Heart left ventricle (tissue), 16 donors: ENCODE measurements around the gene RNF207. TPM values are rescaled to one million over a fixed set of nuclear protein-coding genes. Genes with fewer than 3 reads are reported as not detected.
A peak's percentile ranks its signal among the peaks of the same experiment; 100 is the strongest.

ENCODE experiments used
- ATAC-seq, 4 donors: fragments of 200-7000 bp; cut with Tn5 transposase; one replicate each; pipeline ENCODE4 v1.9.1; 2020 to 2022; ENCODE audit warnings: moderate library complexity in 4 of 4, mild to moderate bottlenecking in 3 of 4, moderate number of reproducible peaks in 1 of 4
- DNase-seq, 5 donors: peaks; one replicate each; pipeline ENCODE4 v3.0.0-alpha.2; 2020
- H3K27ac ChIP-seq, 12 donors: fragments of 200-600 bp; sonication (generic) in 4 of 12; one replicate each; pipeline versions ENCODE4 v1.5.0 to v1.8.0; 2016 to 2022; ENCODE audit warnings: mild to moderate bottlenecking in 2 of 12
- H3K27me3 ChIP-seq, 9 donors: fragments of 200-600 bp; sonication (generic) in 2 of 9; one replicate each; pipeline versions ENCODE4 v1.5.1 to v1.8.0; 2016 to 2022; ENCODE audit warnings: mild to moderate bottlenecking in 3 of 9
- H3K36me3 ChIP-seq, 9 donors: fragments of 200-600 bp; sonication (generic) in 2 of 9; one replicate each; pipeline versions ENCODE4 v1.5.0 to v1.8.0; 2018 to 2022; ENCODE audit warnings: mild to moderate bottlenecking in 2 of 9
- H3K4me1 ChIP-seq, 12 donors: fragments of 200-600 bp; sonication (generic) in 4 of 12; one replicate each; pipeline versions ENCODE4 v1.5.0 to v1.8.0; 2016 to 2022; ENCODE audit warnings: mild to moderate bottlenecking in 3 of 12
- H3K4me3 ChIP-seq, 12 donors: fragments of 200-600 bp; sonication (generic) in 4 of 12; one replicate each; pipeline versions ENCODE4 v1.5.0 to v1.8.0; 2017 to 2022; ENCODE audit warnings: mild to moderate bottlenecking in 9 of 12, moderate library complexity in 4 of 12
- H3K9me3 ChIP-seq, 12 donors: fragments of 200-600 bp; sonication (generic) in 4 of 12; one replicate each; pipeline versions ENCODE4 v1.5.0 to v1.8.0; 2016 to 2022; ENCODE audit warnings: mild to moderate bottlenecking in 1 of 12
- POLR2A ChIP-seq, 2 donors: fragments of 450-650 bp; IDR thresholded peaks; one replicate each; pipeline ENCODE4 v1.6.1; 2017; ENCODE audit warnings: antibody characterized with exemption in 2 of 2, mild to moderate bottlenecking in 2 of 2, moderate library complexity in 2 of 2
- WGBS, 4 donors: extraction: QIAGEN DNeasy Blood & Tissue Kit in 2 of 4; methylation state at CpG; one replicate each; pipeline versions ENCODE4 v1.1.5 to v1.1.7; 2013 to 2018; 5-methylcytosine and 5-hydroxymethylcytosine counted together
- intact Hi-C, 10 donors: fragments of 100-400 bp; cut with DNase I; formaldehyde crosslinking; loops; one replicate each; pipeline versions ENCODE4 v1.11.1 to v1.14.2; 2022
- polyA plus RNA-seq, 2 donors: library from polyadenylated mRNA; stranded (reverse); fragments of 200-250 nt; gene quantifications; one replicate each; pipeline ENCODE4 v1.2.3, GENCODE V29; 2013
- total RNA-seq, 9 donors: library from RNA; depleted of rRNA in 2 of 9; stranded (reverse); fragments of >200 nt in 2 of 9; fragmentation: NEBNext Ultra II Directional in 3 of 9; extraction: Animal tissue kit (Norgen Biotek cat#: 25700) in 3 of 9; gene quantifications; one replicate each; pipeline versions ENCODE4 v1.1.0 to v1.2.4, GENCODE V29; 2016 to 2023
- TF ChIP-seq, protein P1 (sequence below), 12 donors: fragments of 200-600 bp; sonication (generic) in 4 of 12; IDR thresholded peaks; one replicate each; pipeline versions ENCODE4 v1.5.0 to v1.8.0; 2018 to 2022; ENCODE audit warnings: antibody characterized with exemption in 12 of 12, mild to moderate bottlenecking in 5 of 12
- donor health status: ischemic (EF 13 %, LVEDD 7.1; RV severe dilation, severe dysfunction).
- donor health status: healthy with polysubstance abuse.
- donor health status: DM: no; HTN: yes; CAD: no.
- donor health status: DM: no; HTN: no; CAD: no.
- donor health status: ischemic (EF 25% LVEDD 6.9; RV normal size, moderate dysfunction).
- donor health status: ischemic (EF 25% LVEDD 5.7; RV mildly dilated, moderate dysfunction).
- donor health status: healthy.
- donor health status: DM: yes; HTN: yes; CAD: no.
- donor health status: ischemic (EF 35%, LVEDD 5.7; RV mildly dilated, moderate dysfunction).
- donor health status: nonischemic (EF 11% LVEDD 7.7; RV severe dilation, severe dysfunction).
- donor health status: DM: yes; HTN: yes; CAD: no.
- donor health status: PGD.
- donor health status: ischemic (EF 29% LVEDD 5.4; RV normal size, mild dysfunction).
- donor health status: nonischemic (EF 23%, LVEDD 6.1; RV moderate dilation, normal function).

The RNF207 gene
- total and polyA plus RNA-seq, 11 donors: 10.6 to 126 (median 58.2) TPM

GRCh38 chr1:6158181-6158580, 47.7 kb upstream of the RNF207 start:
- no peaks in the 10 kb centered on the region for H3K4me1 ChIP-seq
- DNase-seq (no peak), ATAC-seq (no peak)
- intact Hi-C loops: no loop called here
- no peaks in the 10 kb centered on the region for H3K36me3 ChIP-seq
- no peak overlapping the region for H3K27ac ChIP-seq
- 74 to 86% (median 81%) methylated on average over 8 of the region's 8 CpGs for WGBS, 4 donors
- peaks cover 0 to 36% (median 0%) of the 10 kb centered on the region in 9 donors for H3K27me3 ChIP-seq
- TF ChIP-seq, protein P1, sequence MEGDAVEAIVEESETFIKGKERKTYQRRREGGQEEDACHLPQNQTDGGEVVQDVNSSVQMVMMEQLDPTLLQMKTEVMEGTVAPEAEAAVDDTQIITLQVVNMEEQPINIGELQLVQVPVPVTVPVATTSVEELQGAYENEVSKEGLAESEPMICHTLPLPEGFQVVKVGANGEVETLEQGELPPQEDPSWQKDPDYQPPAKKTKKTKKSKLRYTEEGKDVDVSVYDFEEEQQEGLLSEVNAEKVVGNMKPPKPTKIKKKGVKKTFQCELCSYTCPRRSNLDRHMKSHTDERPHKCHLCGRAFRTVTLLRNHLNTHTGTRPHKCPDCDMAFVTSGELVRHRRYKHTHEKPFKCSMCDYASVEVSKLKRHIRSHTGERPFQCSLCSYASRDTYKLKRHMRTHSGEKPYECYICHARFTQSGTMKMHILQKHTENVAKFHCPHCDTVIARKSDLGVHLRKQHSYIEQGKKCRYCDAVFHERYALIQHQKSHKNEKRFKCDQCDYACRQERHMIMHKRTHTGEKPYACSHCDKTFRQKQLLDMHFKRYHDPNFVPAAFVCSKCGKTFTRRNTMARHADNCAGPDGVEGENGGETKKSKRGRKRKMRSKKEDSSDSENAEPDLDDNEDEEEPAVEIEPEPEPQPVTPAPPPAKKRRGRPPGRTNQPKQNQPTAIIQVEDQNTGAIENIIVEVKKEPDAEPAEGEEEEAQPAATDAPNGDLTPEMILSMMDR (IDR thresholded peaks at IDR 0.05): no peak
- no peak overlapping the region for H3K4me3 ChIP-seq
- no peaks in the 10 kb centered on the region for H3K9me3 ChIP-seq

GRCh38 chr1:6162341-6162740, 43.6 kb upstream of the RNF207 start:
- Histone ChIP-seq H3K4me3 (no peak overlapping the region), H3K27ac (no peak overlapping the region), H3K27me3 (peaks cover 0 to 39% (median 0%) of the 10 kb centered on the region in 9 donors), H3K36me3 (no peaks in the 10 kb centered on the region), H3K9me3 (no peaks in the 10 kb centered on the region), H3K4me1 (no peaks in the 10 kb centered on the region)
- peak in 1 of 5 donors; percentile 27 for DNase-seq
- intact Hi-C loops: no loop called here
- 76 to 82% (median 79%) methylated on average over 6 to 7 of the region's 7 CpGs for WGBS, 4 donors
- ATAC-seq: no peak
- TF ChIP-seq, protein P1 (IDR thresholded peaks at IDR 0.05): no peak
- TF ChIP-seq POLR2A (IDR thresholded peaks at IDR 0.05): no peak

GRCh38 chr1:6162773-6163172, 43.1 kb upstream of the RNF207 start:
- ATAC-seq: no peak
- TF ChIP-seq POLR2A (IDR thresholded peaks at IDR 0.05): no peak
- TF ChIP-seq, protein P1 (IDR thresholded peaks at IDR 0.05): no peak

GRCh38 chr1:6163191-6163972, 42.5 kb upstream of the RNF207 start:
- H3K4me1 ChIP-seq: no peaks in the 10 kb centered on the region
- no peaks in the 10 kb centered on the region for H3K9me3 ChIP-seq
- no peak overlapping the region for H3K27ac ChIP-seq
- no peak overlapping the region for H3K4me3 ChIP-seq
- TF ChIP-seq, protein P1 (IDR thresholded peaks at IDR 0.05): no peak
- TF ChIP-seq POLR2A (IDR thresholded peaks at IDR 0.05): no peak
- 75 to 83% (median 78%) methylated on average over 10 to 15 of the region's 15 CpGs for WGBS, 4 donors
- intact Hi-C loops: no loop called here
- peaks cover 0 to 36% (median 0%) of the 10 kb centered on the region in 9 donors for H3K27me3 ChIP-seq
- no peaks in the 10 kb centered on the region for H3K36me3 ChIP-seq
- no peak for ATAC-seq
- peak in 1 of 5 donors; percentile 28 for DNase-seq

More at GRCh38 chr1:6162773-6163172, 43.1 kb upstream of the RNF207 start:
- H3K27ac ChIP-seq: no peak overlapping the region
- intact Hi-C loops: no loop called here
- 55 to 63% (median 60%) methylated on average over 7 to 13 of the region's 13 CpGs for WGBS, 4 donors
- H3K9me3 ChIP-seq: no peaks in the 10 kb centered on the region
- no peaks in the 10 kb centered on the region for H3K36me3 ChIP-seq
- H3K27me3 ChIP-seq: peaks cover 0 to 36% (median 0%) of the 10 kb centered on the region in 9 donors
- no peaks in the 10 kb centered on the region for H3K4me1 ChIP-seq
- no peak overlapping the region for H3K4me3 ChIP-seq
- peak in 1 of 5 donors; percentile 33 for DNase-seq
